Spleen (tissue), 7 donors: ENCODE measurements around the gene SNCB.

Experiments
- CTCF ChIP-seq, 11 experiments: fragments of 200-600 bp in 7 of 11; fragments of 450-650 bp in 4 of 11; sonication (generic) in 4 of 11; IDR thresholded peaks in 8 of 11; conservative IDR thresholded peaks in 3 of 11; 1 replicate in 7 of 11; 2 replicates in 4 of 11; pipeline versions ENCODE4 v1.4.0 to v1.8.0; 2016 to 2021; ENCODE audit warnings: antibody characterized with exemption in 11 of 11, inconsistent platforms in 4 of 11, mild to moderate bottlenecking in 1 of 11
- POLR2A ChIP-seq, 3 donors: fragments of 450-650 bp; IDR thresholded peaks; one replicate each; pipeline ENCODE4 v1.5.1; 2017; ENCODE audit warnings: antibody characterized with exemption in 3 of 3, mild to moderate bottlenecking in 1 of 3
- POLR2AphosphoS5 ChIP-seq, 3 donors: sonication (generic); formaldehyde crosslinking; IDR thresholded peaks; one replicate each; pipeline ENCODE4 v1.5.1; 2017; ENCODE audit warnings: antibody characterized with exemption in 3 of 3
- donor health status: DM: no; HTN: no; CAD: no; lungs with moderate emphysema.
- donor health status: DM: no; HTN: no; CAD: no.
- donor health status: DM: no; HTN: no; CAD: no.

- TF ChIP-seq CTCF (IDR thresholded peaks at IDR 0.05 in 8 of 11, conservative IDR thresholded peaks at IDR 0.05 in 3 of 11) (no peak), POLR2AphosphoS5 (IDR thresholded peaks at IDR 0.05) (no peak), POLR2A (IDR thresholded peaks at IDR 0.05) (no peak)
These were observed 17.5 kb downstream of the SNCB start for GRCh38 chr5:176612855-176613254.
